ENCODE measurements around the gene CORO2B. TPM values are rescaled to one million over a fixed set of nuclear protein-coding genes. Genes with fewer than 3 reads are reported as not detected.

The CORO2B gene
- total and polyA plus RNA-seq, 2 of the 4 experiments (the other 2 are of a cell fraction) = 9.3 to 39.3 TPM

DNA sequence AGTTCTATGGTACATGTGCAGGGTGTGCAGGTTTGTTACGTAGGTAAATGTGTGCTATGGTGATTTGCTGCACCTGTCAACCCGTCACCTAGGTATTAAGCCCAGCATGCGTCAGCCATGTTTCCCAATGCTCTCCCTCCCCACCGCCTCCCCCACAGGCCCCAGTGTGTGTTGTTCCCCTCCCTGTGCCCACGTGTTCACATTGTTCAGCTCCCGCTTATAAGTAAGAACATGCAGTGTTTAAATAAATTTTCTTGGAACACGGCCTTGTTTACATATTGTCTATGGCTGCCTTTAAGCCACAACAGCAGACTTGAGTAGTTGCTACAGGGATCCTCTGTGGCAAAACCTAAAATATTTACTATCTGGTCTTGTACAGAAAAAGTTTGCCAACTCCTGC lies 41.3 kb upstream of the CORO2B start:
- Histone ChIP-seq H3K36me3 (ENCODE audit: control insufficient read depth, insufficient read depth, low read length) (no peaks in the 10 kb centered on the region), H2AFZ (replicated peaks; ENCODE audit: low read length, poor library complexity) (no peak overlapping the region), H2AK9ac (replicated peaks; ENCODE audit: low read depth, low read length, poor library complexity) (no peak overlapping the region), H3K9me3 (ENCODE audit: control insufficient read depth, insufficient read depth, low read length) (peaks cover 3% of the 10 kb centered on the region), H3K4me2 (ENCODE audit: low read depth, low read length) (no peak overlapping the region), H4K5ac (ENCODE audit: low read depth, low read length) (no peak overlapping the region; the same call in 1 of the 2 replicates), H4K20me1 (ENCODE audit: insufficient read depth, low read length) (no peaks in the 10 kb centered on the region), H4K91ac (ENCODE audit: insufficient read depth, low read depth, low read length) (peak overlapping the region; percentile 79), H3K4me3 (ENCODE audit: insufficient read depth, low read depth, low read length) (no peak overlapping the region), H3K18ac (ENCODE audit: low read depth, low read length) (no peak overlapping the region; the same call in 1 of the 2 replicates), H3K4me1 (ENCODE audit: control insufficient read depth, insufficient read depth, low read length) (peaks cover 9% of the 10 kb centered on the region), H2BK15ac (ENCODE audit: low read depth, low read length) (peak overlapping the region; percentile 70; the same call in 2 of the 3 replicates), H3K9ac (ENCODE audit: low read depth, low read length) (no peak overlapping the region), H3K23ac (ENCODE audit: low read depth, low read length) (no peak overlapping the region), H3K27me3 (ENCODE audit: control insufficient read depth, insufficient read depth, low read length) (no peaks in the 10 kb centered on the region), H4K8ac (ENCODE audit: low read depth in 2 of 2, low read length in 2 of 2) (peak overlapping the region; percentile 56 to 92; a peak in 3 of 4 replicates), H3K27ac (ENCODE audit: insufficient read depth, low read length) (peak overlapping the region; percentile 96; the same call in 1 of the 2 replicates), H3K56ac (ENCODE audit: extremely low read depth, insufficient read depth, low read length) (no peak overlapping the region), H3K14ac (replicated peaks; ENCODE audit: low read depth, low read length) (no peak overlapping the region), H2BK5ac (ENCODE audit: low read depth, low read length, poor library complexity, severe bottlenecking) (peak overlapping the region; percentile 40), H2BK120ac (ENCODE audit: low read depth, low read length) (peak overlapping the region; percentile 91), H3K9me1 (ENCODE audit: insufficient read depth, low read length) (peaks cover 5% of the 10 kb centered on the region; the same call in 1 of the 2 replicates), H3K4ac (ENCODE audit: low read depth, low read length) (peak overlapping the region; percentile 79), H2BK20ac (ENCODE audit: low read depth, low read length) (peak overlapping the region; percentile 88; the same call in 1 of the 2 replicates), H3K79me1 (ENCODE audit: low read depth in 1 of 2, low read length in 2 of 2) (no peaks in the 10 kb centered on the region), H2AK5ac (ENCODE audit: low read depth, low read length) (peak overlapping the region; percentile 88; the same call in 1 of the 2 replicates)
- intact Hi-C loops (cut with micrococcal nuclease) (loop anchor here (5.0 kb wide), 1 partner anchor 95 kb away; no protein-coding TSS in a partner anchor), in situ Hi-C loops (cut with MboI; ENCODE audit: low sequenced_read_pairs) (no loop called here), dilution Hi-C loops (cut with HindIII; ENCODE audit: low sequenced_read_pairs, unreplicated experiment) (no loop called here)
- TF ChIP-seq SMC3 (IDR thresholded peaks at IDR 0.05; ENCODE audit: low read depth, low read length) (no peak), CHD1 (IDR thresholded peaks at IDR 0.05; ENCODE audit: low read depth, low read length) (no peak), CEBPB (IDR thresholded peaks at IDR 0.05; ENCODE audit: low read depth, low read length) (no peak), MXI1 (IDR thresholded peaks at IDR 0.05; ENCODE audit: borderline replicate concordance, low read depth, low read length) (no peak), RFX5 (IDR thresholded peaks at IDR 0.05; ENCODE audit: low read depth, low read length) (no peak), MAZ (IDR thresholded peaks at IDR 0.05; ENCODE audit: borderline replicate concordance, low read depth, low read length) (no peak; the same call in 1 of the 2 replicates)
- TF ChIP-seq, protein P1, sequence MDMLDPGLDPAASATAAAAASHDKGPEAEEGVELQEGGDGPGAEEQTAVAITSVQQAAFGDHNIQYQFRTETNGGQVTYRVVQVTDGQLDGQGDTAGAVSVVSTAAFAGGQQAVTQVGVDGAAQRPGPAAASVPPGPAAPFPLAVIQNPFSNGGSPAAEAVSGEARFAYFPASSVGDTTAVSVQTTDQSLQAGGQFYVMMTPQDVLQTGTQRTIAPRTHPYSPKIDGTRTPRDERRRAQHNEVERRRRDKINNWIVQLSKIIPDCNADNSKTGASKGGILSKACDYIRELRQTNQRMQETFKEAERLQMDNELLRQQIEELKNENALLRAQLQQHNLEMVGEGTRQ (IDR thresholded peaks at IDR 0.05; ENCODE audit: low read depth, low read length) = peak; percentile 50; the same call in 1 of the 2 replicates
- peak; percentile 53 for DNase-seq
- ChIA-PET POLR2A (ENCODE audit: unreplicated experiment) (no interaction called here), CTCF (interaction anchor here (0.8 to 2.1 kb wide), 2 partner anchors 13 to 177 kb away, joined by 3 to 6 read pairs; no protein-coding TSS in a partner anchor)
- 40% methylated on average over 1 of the region's 7 CpGs; no CpG with 5 or more reads in 1 of the 2 experiments for WGBS, 2 experiments (ENCODE audit: extremely low coverage in 2 of 2, insufficient read length in 1 of 2)
- peak; percentile 48 for ATAC-seq (ENCODE audit: low read depth)
- no TSS peak for BruUV-seq (replicated peaks)
